K562 (cell line): ENCODE results near the gene AP2A2. TPM values are rescaled to one million over a fixed set of nuclear protein-coding genes. Genes with fewer than 3 reads are reported as not detected.

Source experiments
- C11orf30 ChIP-seq: fragments of 450-650 bp; IDR thresholded peaks from 2 replicates; pipeline ENCODE4 v1.6.1; 2016; ENCODE audit warnings: low read depth, mild to moderate bottlenecking
- CBFA2T2 ChIP-seq: fragments of 450-650 bp; conservative IDR thresholded peaks from 2 replicates; pipeline ENCODE4 v1.6.1; 2017; ENCODE audit warnings: mild to moderate bottlenecking
- EWSR1 ChIP-seq: fragments of 450-650 bp; IDR thresholded peaks from 2 replicates; pipeline ENCODE4 v1.6.1; 2018; ENCODE audit warnings: borderline replicate concordance, mild to moderate bottlenecking, low read depth, moderate library complexity; ENCODE audit not compliant: partially characterized antibody
- MBD1 ChIP-seq: fragments of 250-450 bp; sonication (Bioruptor Pico); IDR thresholded peaks from 2 replicates; pipeline ENCODE4 v1.8.0; 2022; ENCODE audit warnings: inconsistent platforms
- MEF2D ChIP-seq: conservative IDR thresholded peaks from 2 replicates; pipeline ENCODE4 v1.6.1; 2016; ENCODE audit warnings: low read depth, missing genetic modification characterization, missing compliant biosample characterization
- NCOA1 ChIP-seq: fragments of 450-650 bp; IDR thresholded peaks from 2 replicates; pipeline ENCODE4 v1.6.1; 2016; ENCODE audit warnings: low read depth
- RBM22 ChIP-seq: fragments of 200-400 bp; formaldehyde crosslinking; IDR thresholded peaks from 2 replicates; pipeline ENCODE4 v1.6.1; 2018; ENCODE audit warnings: low read length, low read depth; ENCODE audit not compliant: poor library complexity, severe bottlenecking
- REST ChIP-seq, 2 experiments: fragments of 450-650 bp; formaldehyde crosslinking in 1 of 2; IDR thresholded peaks; 2 replicates each; pipeline versions ENCODE4 v1.4.0 to v1.6.1; 2014 to 2020; ENCODE audit warnings: mild to moderate bottlenecking in 2 of 2, borderline replicate concordance in 1 of 2, low read depth in 1 of 2
- RNF219 ChIP-seq: fragments of 250-450 bp; sonication (Bioruptor Pico); IDR thresholded peaks from 2 replicates; pipeline ENCODE4 v1.5.0; 2022; ENCODE audit warnings: mild to moderate bottlenecking
- SRSF9 ChIP-seq: fragments of 200-400 bp; formaldehyde crosslinking; IDR thresholded peaks from 2 replicates; pipeline ENCODE4 v1.6.1; 2017; ENCODE audit warnings: low read depth, low read length, borderline replicate concordance
- TEAD1 ChIP-seq, 2 experiments: fragments of 450-650 bp in 1 of 2; sonication (generic) in 1 of 2; formaldehyde crosslinking; IDR thresholded peaks; 2 replicates each; pipeline versions ENCODE4 v1.4.0 to v1.8.0; 2020 to 2022; ENCODE audit warnings: mild to moderate bottlenecking in 2 of 2, missing genetic modification reagents in 1 of 2
- ZBTB33 ChIP-seq: sonication (generic); formaldehyde crosslinking; IDR thresholded peaks from 2 replicates; pipeline ENCODE4 v1.8.1; 2023; ENCODE audit warnings: mild to moderate bottlenecking, missing genetic modification reagents
- ZFX ChIP-seq: sonication (generic); formaldehyde crosslinking; IDR thresholded peaks from 2 replicates; pipeline ENCODE4 v1.8.0; 2022; ENCODE audit warnings: mild to moderate bottlenecking, missing genetic modification reagents, moderate library complexity
- polyA plus RNA-seq, 8 experiments: library from polyadenylated mRNA; depleted of rRNA in 4 of 8; stranded (reverse) in 5 of 8; unstranded in 3 of 8; fragments of >200 nt; fragmentation: Nextera tagmentation in 2 of 8; fragmentation: Illumina TruSeq in 1 of 8; extraction: Ambion mirVana in 2 of 8; extraction: Trizol in 1 of 8; gene quantifications; 2 replicates each; pipeline versions ENCODE4 v1.2.1 to v1.2.3, GENCODE V29; 2011 to 2014; ENCODE audit warnings: inconsistent platforms in 1 of 8, missing spikeins in 1 of 8
- total RNA-seq, 7 experiments: library from RNA; depleted of rRNA in 6 of 7; stranded (reverse); fragments of >200 nt in 6 of 7; fragmentation: Illumina TruSeq in 2 of 7; extraction: Trizol in 2 of 7; gene quantifications; 2 replicates each; pipeline versions ENCODE4 v1.2.1 to v1.2.3, GENCODE V29; 2011 to 2021; ENCODE audit warnings: low replicate concordance in 1 of 7

Gene AP2A2
- total and polyA plus RNA-seq, 9 of the 15 experiments (the other 6 are each of a cell fraction or from before 2014, with no cell fraction given) = 0.69 to 41.7 (median 15.2) TPM

- TF ChIP-seq SRSF9 = no peak
- TF ChIP-seq ZBTB33 = peak; percentile 97
- TF ChIP-seq TEAD1 (CRISPR knock-in tag; IDR thresholded peaks at IDR 0.05) = no peak
- no peak for TF ChIP-seq C11orf30
- no peak for TF ChIP-seq EWSR1
- no peak for TF ChIP-seq MBD1 (CRISPR knock-in tag)
- no peak for TF ChIP-seq NCOA1
- no peak for TF ChIP-seq RNF219 (CRISPR knock-in tag)
- no peak for TF ChIP-seq MEF2D
- TF ChIP-seq RBM22 = no peak
- TF ChIP-seq ZFX (CRISPR knock-in tag) = no peak
- peak; percentile 51 for TF ChIP-seq REST (IDR thresholded peaks at IDR 0.05; ENCODE audit: borderline replicate concordance)
- no peak for TF ChIP-seq REST (CRISPR knock-in tag; IDR thresholded peaks at IDR 0.05; ENCODE audit: low read depth)
- no peak for TF ChIP-seq CBFA2T2
Measured at GRCh38 chr11:898540-899190, 27.0 kb upstream of the AP2A2 start (continued).
